ENCODE data around the gene JAZF1.

The JAZF1 gene

DNA sequence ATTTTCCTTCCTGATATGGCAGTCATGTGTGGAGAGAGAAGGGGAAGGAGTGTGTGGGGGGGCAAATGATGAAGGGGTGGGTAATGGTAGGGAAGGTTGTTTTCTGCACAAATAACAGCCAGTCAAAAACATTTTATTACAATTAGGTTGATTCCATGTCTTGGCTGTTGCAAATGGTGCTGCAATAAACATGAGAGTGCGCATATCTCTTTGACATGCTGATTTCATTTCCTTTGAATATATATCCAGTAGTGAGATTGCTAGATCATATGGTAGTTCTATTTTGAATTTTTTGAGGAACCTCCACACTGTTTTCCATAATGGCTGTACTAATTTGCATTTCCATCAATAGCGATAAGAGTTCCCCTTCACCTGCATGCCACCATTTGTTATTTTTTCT lies 10.6 kb upstream of the JAZF1 start:
- DNase-seq = no peak

DNA sequence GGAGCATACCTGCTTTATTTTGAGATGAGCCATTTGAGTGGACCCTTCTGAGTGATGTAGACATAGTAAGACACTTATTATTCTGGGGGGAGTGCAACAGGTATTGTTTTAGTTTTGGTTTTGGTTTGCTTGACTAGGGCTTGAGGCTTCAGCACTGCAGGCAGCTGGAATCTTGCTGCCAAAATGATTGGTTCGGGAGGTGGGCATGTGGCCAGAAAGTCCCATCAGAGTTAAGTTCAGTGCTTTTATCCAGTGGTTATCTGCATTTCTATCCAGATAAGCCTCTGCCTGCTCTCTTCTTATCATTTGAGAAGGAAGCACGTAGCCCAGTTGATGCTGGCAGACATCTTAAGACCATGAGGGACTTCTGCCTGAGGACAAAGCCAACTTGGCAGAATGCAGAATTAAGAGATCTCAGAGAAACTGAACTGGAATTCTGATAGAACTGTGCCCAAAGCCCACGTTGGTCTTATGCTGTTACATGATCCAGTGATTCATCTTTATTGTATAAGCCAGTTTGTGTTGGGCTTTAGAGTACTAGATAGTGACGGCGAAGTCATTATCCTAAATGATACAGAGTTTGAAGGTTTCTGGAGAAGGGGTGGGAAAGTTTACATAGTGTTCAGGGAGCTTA lies 9.6 kb upstream of the JAZF1 start:
- no peak for DNase-seq

DNA sequence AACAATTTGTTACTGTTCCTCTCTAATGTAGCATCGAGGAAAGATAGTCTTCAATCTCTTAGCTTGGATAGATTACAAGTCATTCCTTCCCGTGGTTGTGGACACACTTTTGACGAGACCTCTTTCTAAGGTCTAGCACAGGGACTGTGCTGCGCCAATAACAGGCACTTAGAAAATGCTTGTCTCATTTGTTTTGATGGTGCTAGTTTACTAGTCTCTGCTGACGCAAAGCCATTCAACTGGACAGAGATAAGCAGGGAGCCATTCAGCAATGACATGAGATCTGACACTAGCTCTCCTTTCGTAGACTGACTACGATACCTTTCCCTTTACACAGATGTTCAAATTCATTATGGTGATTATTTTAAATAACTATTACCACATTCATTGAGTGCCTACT lies 6.4 kb upstream of the JAZF1 start:
- DNase-seq = no peak

DNA sequence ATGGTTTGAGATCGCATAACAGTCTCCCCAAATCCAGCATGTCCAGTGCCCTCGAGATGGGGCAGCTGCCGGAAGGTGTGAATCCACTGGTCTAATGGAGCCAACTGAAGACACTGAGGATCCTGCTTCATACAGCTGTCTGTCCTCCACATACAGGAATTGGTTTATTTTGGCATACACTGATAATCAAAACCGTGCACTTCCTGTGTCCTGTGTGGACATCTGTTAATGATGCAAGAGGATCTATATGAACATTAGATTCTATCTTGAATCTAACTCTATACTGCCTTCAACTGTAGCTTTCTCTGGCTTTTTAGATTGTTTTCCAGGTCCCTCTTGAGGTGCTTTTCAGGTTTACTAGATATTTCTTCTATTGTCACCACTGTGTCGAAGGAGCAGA lies 3.0 kb upstream of the JAZF1 start:
- DNase-seq = no peak

DNA sequence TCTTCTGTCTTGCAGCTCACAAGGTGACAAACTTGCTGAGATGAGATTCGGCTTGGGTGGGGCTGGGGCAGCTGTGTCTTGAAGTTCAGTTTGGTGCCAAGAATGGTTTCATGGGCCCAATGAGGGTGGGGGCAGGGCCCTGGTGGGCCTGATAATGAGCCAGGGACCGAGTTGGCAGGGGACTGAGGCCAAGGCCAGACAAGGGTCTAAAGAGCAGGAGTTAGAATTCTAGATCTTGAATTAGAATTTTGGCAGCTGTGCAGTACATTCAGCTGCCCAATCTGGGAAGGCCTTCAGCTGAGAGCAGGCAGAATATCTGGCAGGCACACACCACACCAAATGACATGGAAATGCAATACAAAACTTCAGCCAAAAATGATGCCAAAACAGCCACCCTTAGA lies 1.5 kb upstream of the JAZF1 start:
- no peak for DNase-seq

DNA sequence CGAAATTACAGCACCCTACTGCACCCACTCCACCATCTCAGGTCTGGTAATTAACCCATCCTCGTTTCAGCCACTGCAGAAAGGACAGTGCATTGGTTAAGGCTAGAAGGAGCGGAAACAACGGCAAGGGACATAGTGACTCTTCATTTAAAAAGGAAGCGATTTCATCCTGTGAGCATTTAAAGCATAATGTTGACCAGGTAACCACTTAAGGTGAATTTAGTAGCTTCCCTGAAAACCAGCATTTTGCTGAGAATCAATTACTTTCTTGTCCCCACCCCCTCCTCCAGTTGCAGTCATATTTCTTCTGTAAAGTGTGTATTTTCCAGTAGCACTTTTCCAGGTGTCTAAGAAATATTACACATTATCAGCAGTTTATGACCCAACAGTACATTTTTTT lies 821 bp upstream of the JAZF1 start:
- DNase-seq = no peak

DNA sequence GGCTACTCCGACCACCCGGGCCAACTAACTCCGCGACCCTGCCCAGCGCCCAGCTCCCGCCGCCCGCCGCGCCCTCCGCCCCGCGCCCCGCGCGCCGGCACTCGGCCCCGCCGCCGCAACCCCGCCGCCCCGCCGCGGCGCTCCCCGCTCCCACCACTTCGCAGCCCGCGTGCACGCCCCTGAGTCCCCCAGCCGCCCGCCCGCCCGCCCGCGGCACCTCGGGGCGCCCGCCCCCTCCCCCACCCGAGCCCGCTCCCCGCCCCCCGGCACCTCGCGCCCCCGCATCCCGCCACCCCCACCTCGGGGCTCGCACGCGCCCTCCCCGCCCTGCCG lies 598 bp downstream of the JAZF1 start:
- DNase-seq = no peak

DNA sequence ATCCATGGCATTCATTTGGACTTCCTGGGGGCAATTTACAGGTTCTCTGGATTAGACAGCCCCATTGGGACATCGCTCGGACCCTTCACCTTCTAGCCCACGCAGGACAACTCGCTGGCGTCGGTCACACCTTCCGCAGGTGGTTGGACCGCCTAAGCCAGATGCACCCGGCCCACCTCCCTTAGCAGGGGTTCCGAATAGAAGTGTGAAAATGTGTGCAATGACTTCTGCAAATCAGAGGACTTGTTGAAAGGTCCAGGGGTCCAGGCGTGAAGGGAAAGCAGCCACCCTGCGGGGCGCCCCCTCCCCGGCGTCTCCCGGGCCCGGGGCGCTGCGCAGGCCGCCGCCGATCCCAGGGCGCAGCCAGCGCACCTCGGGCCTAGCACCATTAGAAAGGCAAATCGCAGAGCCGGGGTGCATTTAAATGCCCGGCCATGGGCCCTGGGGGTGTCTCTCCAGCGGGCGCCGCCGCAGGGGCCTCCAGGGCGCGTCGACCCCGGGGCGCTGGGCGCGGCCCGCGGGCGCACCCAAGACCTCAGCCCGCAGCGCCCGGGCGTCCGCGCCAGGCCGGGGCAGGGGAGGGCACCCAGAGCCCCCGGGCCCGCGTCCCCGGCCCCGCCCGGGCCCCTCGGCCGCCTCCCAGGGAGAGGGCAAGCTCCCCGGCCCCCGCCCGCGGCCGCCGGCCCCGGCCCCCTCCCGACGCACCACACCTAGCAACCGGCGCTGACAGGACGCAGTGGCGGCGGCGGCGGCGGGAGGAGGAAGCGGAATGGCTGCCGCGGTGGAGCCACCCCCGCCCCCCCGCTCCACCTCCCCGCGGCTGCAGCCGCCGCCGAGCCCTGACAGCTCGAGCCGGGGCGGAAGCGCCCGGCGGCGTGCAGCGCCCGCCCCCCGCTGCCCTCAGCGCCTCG lies 1.2 kb downstream of the JAZF1 start:
- no peak for DNase-seq

DNA sequence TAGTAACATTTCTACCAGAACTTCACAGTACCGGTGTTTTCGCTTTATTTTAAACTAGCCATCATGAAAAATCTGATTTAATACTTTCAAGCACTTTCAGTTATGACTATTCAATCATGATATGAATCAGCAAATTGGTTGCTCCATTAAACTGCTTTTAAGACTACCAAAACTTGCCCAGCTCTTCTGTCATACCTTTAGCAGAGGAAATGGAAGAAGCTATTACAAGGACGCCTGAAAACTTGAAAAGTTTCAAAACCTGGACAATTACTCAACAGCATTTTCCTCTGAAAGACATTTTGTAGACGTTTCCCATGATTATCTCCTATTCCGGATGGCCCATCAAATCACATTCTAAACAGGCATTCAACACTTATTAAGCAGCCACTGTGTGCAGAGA lies 2.0 kb downstream of the JAZF1 start:
- no peak for DNase-seq

DNA sequence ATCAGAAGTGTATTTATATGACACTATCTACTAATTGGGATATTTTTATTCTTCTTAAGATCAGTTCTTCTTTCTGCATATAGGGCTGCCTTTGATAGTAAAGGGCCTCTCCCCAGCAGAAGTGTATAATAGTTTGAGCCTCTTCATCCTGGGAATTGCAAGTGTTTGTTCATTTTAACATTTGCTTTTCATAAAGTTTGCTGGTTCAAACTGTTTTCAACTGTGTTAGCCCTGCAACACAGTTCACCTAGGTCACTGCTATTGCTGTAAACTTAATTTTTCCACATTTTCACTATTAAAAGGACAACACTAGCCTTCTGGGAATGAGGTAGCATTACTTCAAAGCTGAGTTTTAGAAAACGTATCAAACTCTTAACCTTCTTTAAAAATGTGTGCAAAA lies 2.8 kb downstream of the JAZF1 start:
- DNase-seq = no peak

DNA sequence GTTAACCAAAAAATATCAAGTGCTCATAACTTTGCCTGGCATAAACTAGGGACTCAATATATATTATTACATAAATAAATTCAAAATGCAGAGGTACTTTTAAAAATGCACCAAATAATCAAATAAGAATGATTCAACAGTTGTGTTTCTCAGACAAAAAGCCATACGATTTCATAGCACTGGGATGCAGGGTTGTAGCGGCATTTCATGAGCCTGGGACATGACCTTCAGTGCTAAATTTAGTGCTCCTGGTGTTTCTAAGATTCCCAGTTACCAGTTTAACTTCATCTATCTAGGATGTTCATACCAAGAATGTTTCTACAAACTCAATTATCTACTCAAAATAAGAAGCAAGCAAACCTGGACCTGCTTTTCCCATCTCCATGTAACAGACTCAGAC lies 4.0 kb downstream of the JAZF1 start:
- DNase-seq = no peak

DNA sequence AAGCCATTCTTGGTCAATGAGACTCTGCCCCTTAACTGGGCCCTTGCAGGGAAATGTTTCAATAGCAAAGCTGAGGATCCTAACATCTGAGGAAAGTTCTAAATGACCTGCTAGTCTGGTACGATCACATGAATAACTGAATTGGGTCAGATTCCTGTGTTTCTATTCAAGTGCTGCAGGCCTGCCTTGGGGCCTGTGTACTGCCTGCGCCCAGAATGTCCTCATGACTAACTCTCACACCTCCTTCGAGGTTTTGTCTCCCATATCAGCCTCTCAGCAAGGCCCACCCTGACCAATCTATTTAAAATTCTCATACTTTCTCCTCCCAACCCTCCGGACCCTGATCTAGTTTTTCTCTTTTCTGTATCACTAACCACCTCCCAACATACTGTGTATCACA lies 4.4 kb downstream of the JAZF1 start:
- DNase-seq = no peak

DNA sequence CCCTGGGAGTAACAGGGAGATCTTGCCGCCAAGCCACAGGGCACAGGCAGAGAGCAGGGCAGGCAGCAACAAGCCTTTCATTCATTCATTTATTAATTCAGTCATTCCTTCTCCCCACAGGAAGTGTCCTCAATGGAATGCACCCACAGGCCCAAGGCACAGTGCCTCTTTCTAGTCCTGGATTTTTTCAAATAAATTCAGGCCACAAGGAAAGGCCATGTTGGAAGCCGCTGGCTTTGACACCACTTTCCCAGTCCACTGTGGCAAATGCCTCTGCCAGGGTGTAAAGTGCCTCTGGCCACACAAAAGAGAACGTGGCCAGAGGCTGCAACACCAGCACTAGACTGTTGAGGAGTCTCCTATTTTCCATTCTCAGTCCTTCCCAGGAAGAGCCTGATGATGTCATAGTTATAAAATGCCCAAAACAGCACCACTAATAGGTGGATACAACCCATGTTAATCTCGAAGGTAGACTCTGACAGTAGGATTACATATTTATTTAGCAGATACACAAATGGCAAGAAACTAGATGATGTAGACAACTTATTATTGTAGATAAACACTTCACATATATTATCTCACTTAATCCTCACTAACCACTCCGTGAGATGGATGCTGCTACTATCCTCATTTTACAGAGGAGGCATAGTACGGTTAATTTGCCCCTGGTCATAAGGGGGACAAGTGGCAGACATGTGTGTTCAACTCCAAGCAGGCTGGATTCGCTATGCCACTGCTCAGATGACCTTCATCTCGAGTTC lies 5.5 kb downstream of the JAZF1 start:
- no peak for DNase-seq

DNA sequence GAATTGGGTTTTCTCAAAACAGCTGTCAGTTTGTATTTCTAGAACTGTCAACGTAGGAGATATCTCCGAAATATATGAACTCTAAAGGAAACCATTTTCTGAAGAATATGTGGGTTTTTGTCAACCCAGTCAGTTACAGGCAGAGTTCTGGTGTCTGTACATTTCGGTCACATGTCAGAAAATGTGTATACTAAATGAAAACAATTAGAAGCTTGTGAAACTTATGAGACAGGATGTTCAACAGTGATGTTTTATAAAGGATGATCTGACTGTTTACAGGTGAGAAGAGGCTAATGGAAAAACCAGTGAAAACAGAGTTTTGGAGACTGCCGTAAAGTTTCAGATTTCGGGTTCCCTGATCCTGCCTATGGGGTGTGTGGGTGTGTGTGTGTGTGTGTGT lies 6.2 kb downstream of the JAZF1 start:
- DNase-seq = no peak

DNA sequence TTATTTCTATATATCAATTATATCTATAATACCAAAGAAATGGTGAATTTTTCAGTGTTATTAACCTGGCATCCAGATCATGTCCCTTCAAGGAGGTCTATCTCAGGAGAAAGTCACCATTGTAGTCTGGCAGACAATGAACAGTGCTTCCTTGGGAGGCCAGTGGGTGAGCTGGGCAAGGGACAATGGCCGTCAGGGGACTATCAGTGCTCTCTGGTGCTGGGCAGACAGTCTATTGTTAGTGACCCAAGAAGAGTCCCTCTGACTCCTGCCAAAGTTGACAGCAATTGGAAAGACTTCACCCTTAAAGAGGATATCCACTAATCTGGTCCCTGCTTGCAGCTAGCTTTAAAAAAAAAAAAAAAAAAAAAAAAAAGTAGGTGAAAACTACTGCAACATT lies 7.1 kb downstream of the JAZF1 start:
- no peak for DNase-seq

DNA sequence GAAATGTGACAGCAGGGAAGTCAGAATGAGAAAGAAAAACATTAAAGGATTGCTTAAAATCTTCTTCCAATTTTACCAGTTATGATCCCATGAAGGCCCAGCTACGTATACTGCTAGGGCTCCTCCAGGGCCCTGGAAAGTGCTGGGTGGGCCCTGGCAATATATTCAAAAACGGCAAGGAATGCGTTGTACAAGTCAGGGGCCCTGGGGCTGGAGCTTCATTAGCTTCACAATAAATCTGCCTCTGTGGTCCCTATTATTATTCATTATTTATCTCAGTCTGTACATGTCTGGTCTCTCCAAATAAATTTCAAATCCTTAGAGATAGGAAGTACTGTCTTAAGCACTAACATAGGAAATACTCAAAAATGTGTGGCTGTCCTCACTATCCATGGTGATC lies 7.6 kb downstream of the JAZF1 start:
- DNase-seq = no peak

DNA sequence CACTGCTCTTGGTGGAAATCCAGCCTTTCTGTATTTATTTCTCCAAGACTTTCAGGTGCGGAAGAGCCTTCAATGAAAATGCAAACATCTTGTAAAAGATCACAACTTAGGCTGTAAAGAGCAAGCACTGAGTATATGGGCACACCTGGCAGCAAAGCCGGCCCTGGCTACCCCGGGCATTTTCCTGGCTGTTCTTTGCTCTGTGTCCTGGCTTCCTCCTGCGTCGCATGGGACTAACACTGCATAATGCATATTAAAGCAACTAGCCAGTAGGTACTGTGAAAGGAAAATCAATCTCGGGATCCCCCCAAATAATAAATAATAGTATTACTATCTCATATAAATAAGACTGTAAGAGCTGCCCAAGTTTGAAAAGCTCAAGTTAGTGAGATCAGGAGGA lies 9.9 kb downstream of the JAZF1 start:
- no peak for DNase-seq

DNA sequence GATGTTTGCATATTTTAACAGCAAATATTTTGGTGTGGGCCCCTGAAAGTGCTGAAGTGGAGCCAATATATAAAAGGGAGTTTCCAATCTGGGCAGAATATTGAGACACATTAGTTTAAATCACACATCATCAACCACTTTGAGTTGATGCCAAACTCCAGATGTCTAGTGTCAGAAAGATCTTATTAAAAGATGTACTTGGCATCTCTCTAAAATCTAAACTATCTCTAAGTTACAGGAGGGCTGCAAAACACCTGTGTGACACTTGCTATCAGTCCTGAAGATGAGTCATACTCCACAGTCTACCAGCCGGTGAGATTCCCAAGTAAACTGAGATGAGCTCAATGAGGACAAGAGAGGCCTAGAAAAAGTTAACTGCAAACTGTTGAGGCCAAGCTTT lies 11.4 kb downstream of the JAZF1 start:
- no peak for DNase-seq

DNA sequence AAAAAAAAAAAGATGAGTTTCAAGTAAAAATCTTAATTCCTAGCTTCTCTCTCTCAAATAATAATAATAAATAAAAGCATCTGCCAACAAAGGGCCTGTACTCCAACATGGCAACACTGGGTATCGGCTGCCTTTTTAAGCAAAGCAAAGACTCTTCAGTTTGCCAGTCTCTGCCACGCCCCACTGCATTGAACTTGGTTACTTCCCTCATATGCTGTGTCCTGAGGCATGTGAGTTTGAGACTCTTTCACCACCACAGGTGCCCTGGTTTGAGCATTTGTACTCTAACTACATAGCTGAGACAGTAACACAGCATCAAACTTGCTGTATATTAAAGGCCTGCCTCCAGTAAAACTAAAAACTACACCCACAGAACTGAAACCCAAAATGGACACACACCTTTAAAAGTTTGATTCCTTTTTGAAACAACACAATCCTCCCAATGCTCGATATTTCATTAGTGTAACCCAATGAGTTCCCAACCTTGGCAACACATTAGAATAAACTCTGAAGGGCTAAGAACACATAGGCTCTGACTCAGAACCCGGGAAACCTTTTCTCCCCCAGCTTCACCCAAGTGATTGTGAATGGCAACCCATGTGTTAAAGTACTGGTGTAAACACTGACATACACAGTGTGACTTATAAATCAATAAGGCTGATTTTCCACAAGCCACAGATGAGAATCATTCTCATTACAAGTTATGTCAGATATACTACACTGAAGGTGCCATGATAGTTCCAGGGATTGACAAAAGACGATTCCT lies 12.0 kb downstream of the JAZF1 start:
- no peak for DNase-seq

DNA sequence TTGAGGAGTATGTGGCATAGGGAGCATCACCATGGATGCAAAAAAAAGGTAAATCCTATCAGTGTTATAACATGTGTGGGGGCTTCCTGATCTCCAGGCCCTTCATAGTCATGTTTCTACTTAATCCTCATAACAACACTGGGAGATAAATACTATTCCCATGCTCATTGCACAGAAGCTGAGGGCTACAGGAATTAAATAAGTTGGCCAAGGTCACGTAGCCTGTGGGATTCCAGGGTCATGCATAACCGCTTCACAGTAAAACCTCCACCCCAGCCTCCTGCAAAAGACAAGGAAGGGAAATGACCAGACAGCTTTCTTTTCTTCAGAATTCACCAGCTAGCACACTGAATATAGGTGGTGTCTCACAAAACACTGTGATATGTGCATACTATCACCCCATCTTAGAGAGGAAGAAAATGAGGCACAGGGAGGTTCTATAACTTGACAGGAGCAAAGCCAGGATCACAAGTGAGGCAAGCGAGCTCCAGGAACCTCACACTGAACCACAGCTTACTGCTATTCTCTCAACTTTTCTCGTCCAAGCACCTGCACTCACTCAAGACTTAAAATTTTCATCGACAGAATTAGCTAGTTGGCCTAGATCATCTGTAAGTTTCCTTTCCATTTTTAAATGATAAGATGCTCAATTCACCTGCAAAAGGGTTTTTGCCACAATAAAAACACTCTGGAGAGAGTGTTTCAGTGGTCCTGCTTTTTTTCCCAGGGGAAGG lies 13.4 kb downstream of the JAZF1 start:
- DNase-seq = no peak

DNA sequence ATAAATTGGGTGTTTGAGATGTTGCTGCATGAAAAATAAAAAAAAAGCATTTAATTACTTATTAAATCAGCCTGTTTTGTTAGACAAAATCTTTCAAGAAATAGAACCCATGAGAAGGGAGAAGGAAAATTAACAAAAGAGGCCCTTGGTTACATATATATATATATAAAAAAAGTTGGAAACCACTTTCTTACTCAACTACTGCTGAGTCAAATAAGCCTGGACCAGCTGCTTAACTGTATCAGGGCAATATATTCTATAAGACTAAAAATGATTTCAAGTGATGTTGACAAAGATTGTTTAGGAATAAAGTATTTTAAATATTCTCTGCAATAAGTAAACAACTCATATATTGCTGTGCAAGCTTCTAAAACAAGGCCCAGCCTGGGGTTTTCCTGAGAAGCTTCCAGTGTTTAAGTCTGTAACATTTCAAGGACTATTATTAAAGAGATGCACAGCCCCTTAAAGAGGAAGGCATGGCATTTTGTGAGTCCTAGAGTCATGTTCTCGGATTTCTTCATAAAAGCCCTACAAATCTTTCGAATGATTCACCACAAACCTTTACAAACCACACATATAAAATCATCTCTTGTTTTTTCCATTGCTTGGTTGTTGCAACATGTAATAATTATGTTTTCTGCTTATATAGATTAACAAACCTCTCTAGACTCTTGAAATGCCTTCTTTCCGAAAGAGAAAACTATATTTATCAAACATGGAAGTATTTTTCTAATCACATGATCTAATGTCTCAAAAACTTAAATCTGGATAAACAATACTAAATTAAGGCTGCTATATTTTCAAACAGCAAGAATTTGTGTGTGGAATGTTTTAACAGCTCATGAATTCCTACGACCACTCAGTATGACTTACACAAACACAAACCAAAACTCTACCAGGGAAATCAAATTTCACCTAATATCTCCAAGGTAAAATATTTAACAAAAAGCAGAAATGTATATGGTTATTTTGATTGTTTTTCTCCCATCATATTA lies 14.3 kb downstream of the JAZF1 start:
- DNase-seq = no peak
